Measurements from ENCODE around the gene VSTM5.

DNA sequence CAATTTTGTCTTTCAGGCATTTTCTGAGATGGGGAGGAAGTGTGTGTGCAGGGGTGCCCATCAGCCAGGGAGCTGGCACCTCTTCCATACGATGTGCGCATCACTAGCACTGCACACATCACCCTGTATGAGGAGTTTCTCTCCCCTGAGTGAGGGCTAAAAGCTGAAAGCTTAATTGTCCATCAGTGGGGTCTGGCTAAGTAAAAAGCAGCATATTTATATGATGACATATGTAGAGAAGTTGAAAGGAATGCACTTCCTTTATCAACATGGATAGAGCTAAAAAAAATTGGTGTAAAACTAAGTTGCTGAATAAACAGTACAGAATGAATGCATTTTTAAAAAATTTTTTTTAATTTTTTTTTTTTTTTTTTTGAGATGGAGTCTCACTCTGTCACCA, 4.0 kb downstream of the VSTM5 start:
- TF ChIP-seq, protein P1, sequence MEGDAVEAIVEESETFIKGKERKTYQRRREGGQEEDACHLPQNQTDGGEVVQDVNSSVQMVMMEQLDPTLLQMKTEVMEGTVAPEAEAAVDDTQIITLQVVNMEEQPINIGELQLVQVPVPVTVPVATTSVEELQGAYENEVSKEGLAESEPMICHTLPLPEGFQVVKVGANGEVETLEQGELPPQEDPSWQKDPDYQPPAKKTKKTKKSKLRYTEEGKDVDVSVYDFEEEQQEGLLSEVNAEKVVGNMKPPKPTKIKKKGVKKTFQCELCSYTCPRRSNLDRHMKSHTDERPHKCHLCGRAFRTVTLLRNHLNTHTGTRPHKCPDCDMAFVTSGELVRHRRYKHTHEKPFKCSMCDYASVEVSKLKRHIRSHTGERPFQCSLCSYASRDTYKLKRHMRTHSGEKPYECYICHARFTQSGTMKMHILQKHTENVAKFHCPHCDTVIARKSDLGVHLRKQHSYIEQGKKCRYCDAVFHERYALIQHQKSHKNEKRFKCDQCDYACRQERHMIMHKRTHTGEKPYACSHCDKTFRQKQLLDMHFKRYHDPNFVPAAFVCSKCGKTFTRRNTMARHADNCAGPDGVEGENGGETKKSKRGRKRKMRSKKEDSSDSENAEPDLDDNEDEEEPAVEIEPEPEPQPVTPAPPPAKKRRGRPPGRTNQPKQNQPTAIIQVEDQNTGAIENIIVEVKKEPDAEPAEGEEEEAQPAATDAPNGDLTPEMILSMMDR (IDR thresholded peaks at IDR 0.05): no peak
- TF ChIP-seq POLR2A (IDR thresholded peaks at IDR 0.05): no peak

All from uterus (tissue), 2 donors.